ENCODE measurements around the gene HOMEZ. TPM values are rescaled to one million over a fixed set of nuclear protein-coding genes. Genes with fewer than 3 reads are reported as not detected.

The HOMEZ gene
- total and polyA plus RNA-seq, 3 donors from 2014 or later = 31.7 to 71.6 (median 37.7) TPM

DNA sequence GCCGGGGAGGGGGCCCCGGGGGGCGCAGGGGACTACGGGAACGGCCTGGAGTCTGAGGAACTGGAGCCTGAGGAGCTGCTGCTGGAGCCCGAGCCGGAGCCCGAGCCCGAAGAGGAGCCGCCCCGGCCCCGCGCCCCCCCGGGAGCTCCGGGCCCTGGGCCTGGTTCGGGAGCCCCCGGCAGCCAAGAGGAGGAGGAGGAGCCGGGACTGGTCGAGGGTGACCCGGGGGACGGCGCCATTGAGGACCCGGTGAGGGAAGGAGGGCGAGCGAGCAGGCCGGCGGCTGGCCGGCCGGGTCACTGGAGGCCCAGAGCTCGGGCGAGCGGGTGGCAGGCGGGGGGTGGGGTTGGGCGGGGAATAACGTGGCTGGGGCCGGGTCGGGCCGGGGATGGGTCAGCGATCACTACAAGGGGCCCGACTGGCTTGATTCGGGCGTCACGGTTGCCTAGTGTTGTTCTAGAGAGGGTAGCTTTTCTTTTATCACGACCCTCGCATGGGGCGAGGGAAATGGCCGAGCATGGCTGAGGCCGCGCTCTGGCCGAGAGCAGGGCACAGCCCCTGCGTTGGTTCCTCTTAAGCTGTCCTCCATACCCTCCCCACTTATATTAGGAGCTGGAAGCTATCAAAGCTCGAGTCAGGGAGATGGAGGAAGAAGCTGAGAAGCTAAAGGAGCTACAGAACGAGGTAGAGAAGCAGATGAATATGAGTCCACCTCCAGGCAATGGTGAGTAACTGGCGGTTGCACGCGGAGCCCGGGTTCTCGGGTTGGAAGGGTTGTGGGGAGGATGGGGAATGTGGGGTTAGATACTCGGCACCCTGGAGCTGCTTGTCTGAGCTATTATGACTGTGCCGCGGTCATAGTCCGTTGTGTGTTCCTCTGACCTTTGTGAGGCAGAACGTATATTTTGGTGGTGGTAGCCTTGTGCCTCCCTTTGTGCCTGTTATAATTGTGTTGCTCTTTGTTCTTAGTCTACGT is 35.9 kb upstream of the HOMEZ start:
- peaks cover 33% of the 10 kb centered on the region for H3K4me1 ChIP-seq
- intact Hi-C loops (cut with DNase I; ENCODE audit: low total_unique reads) = no loop called here
- TF ChIP-seq POLR2A (IDR thresholded peaks at IDR 0.05) = no peak
- TF ChIP-seq, protein P1, sequence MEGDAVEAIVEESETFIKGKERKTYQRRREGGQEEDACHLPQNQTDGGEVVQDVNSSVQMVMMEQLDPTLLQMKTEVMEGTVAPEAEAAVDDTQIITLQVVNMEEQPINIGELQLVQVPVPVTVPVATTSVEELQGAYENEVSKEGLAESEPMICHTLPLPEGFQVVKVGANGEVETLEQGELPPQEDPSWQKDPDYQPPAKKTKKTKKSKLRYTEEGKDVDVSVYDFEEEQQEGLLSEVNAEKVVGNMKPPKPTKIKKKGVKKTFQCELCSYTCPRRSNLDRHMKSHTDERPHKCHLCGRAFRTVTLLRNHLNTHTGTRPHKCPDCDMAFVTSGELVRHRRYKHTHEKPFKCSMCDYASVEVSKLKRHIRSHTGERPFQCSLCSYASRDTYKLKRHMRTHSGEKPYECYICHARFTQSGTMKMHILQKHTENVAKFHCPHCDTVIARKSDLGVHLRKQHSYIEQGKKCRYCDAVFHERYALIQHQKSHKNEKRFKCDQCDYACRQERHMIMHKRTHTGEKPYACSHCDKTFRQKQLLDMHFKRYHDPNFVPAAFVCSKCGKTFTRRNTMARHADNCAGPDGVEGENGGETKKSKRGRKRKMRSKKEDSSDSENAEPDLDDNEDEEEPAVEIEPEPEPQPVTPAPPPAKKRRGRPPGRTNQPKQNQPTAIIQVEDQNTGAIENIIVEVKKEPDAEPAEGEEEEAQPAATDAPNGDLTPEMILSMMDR (IDR thresholded peaks at IDR 0.05) = no peak
- H3K27me3 ChIP-seq = no peaks in the 10 kb centered on the region
- no peaks in the 10 kb centered on the region for H3K9me3 ChIP-seq
- peak overlapping the region; percentile 96 to 99 for H3K4me3 ChIP-seq
- peak overlapping the region; percentile 99 for H3K27ac ChIP-seq
- WGBS, 2 donors = 0% methylated on average over 35 to 39 of the region's 64 CpGs
- peak; percentile 54 for DNase-seq
- H3K36me3 ChIP-seq (ENCODE audit: low read depth, missing control alignments) = no peaks in the 10 kb centered on the region

DNA sequence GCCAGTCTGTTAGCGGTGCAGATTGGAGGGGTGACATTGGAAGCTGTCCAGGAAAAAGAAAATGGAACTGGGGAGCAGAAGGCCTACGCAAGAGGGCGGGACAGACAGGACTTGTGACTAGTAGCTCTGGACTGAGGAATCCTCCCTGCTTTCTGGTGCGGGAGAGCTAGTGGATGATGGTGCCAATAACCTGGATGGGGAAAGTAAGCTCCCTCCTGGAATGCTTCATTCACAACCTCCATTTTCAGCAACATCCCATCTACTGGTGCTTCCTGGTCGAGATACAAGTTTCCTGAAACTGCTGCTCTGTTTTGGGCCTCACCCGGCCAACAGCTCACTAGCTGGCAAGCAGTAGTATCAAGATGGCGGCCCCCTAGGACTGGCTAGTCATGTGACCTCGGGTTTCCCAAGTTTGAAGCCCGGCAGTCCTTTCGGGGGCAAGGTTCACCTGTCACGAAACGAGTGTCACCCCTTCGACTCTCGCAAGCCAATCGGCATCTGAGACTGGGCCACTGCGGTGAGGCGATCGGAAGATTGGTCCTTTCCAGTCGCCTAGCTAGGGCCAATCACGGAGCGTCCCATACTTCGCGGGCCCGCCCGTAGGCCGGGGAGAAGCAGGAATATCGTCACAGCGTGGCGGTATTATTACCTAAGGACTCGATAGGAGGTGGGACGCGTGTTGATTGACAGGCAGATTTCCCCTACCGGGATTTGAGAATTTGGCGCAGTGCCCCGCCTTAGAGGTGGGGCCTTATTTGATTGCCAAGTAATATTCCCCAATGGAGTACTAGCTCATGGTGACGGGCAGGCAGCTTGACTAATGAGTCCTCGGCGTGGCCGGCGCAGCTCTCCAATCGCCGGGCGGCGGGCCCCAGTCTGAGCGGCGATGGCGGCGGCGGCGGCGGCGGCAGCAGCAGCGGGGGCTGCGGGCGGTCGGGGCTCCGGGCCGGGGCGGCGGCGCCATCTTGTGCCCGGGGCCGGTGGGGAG is 34.9 kb upstream of the HOMEZ start, which contains the start of gene PABPN1:
TSS of gene PABPN1 (plus strand) at position 874 of the 988 bp plus-strand sequence. CDS start at position 887, 13 bp downstream.
- peak; percentile 100 for DNase-seq
- Histone ChIP-seq H3K27ac (peak within 1 kb of the TSS; percentile 99), H3K9me3 (no peaks in the 10 kb centered on the region), H3K36me3 (ENCODE audit: low read depth, missing control alignments) (no peaks in the 10 kb centered on the region), H3K4me1 (peaks cover 27% of the 10 kb centered on the region), H3K27me3 (no peaks in the 10 kb centered on the region), H3K4me3 (peak within 1 kb of the TSS; percentile 96 to 99)
- TF ChIP-seq POLR2A (IDR thresholded peaks at IDR 0.05) = no peak
- TF ChIP-seq, protein P1 (IDR thresholded peaks at IDR 0.05) = no peak
- 3 to 7% methylated on average over 14 to 47 of the region's 63 CpGs for WGBS, 2 donors
- intact Hi-C loops (cut with DNase I; ENCODE audit: low total_unique reads) = no loop called here

GRCh38 chr14:23319746-23320583 is 34.0 kb upstream of the HOMEZ start:
- peaks cover 23% of the 10 kb centered on the region for H3K4me1 ChIP-seq
- peak overlapping the region; percentile 96 to 99 for H3K4me3 ChIP-seq
- TF ChIP-seq, protein P1 (IDR thresholded peaks at IDR 0.05) = no peak
- no peak for TF ChIP-seq POLR2A (IDR thresholded peaks at IDR 0.05)
- peak overlapping the region; percentile 80 to 99 for H3K27ac ChIP-seq
- DNase-seq = no peak
- intact Hi-C loops (cut with DNase I; ENCODE audit: low total_unique reads) = no loop called here
- no peaks in the 10 kb centered on the region for H3K9me3 ChIP-seq
- no peaks in the 10 kb centered on the region for H3K36me3 ChIP-seq (ENCODE audit: low read depth, missing control alignments)
- 60 to 67% methylated on average over 17 of the region's 17 CpGs for WGBS, 2 donors
- H3K27me3 ChIP-seq = no peaks in the 10 kb centered on the region

GRCh38 chr14:23316300-23316699 is 30.4 kb upstream of the HOMEZ start:
- Histone ChIP-seq H3K27ac (no peak overlapping the region), H3K9me3 (no peaks in the 10 kb centered on the region), H3K4me3 (no peak overlapping the region), H3K36me3 (ENCODE audit: low read depth, missing control alignments) (no peaks in the 10 kb centered on the region), H3K4me1 (peaks cover 3% of the 10 kb centered on the region), H3K27me3 (no peaks in the 10 kb centered on the region)
- no peak for DNase-seq
- TF ChIP-seq, protein P1 (IDR thresholded peaks at IDR 0.05) = no peak
- WGBS, 2 donors = 82 to 84% methylated on average over 5 of the region's 5 CpGs
- intact Hi-C loops (cut with DNase I; ENCODE audit: low total_unique reads) = no loop called here
